ENCODE results near the gene CT45A5.
"Not testable (repeated sequence)": the region's sequence is repeated elsewhere in the genome, so short reads cannot be mapped to it uniquely, and the experiment has no call there.

Gene CT45A5

GRCh38 chrX:135785403-135785802 is at the start of gene CT45A5:
Gene CT45A5, minus strand, starts transcription at chrX:135785503. Its CDS starts 3,774 bp downstream, at chrX:135781729.
- not testable (repeated sequence) for H3K27ac Mint-ChIP-seq; H3K9me3 Mint-ChIP-seq; H3K4me3 Mint-ChIP-seq; H3K27me3 Mint-ChIP-seq; H3K4me1 Mint-ChIP-seq (ENCODE audit: low read depth); H3K36me3 Mint-ChIP-seq (ENCODE audit: low read depth)

- H3K9me3 Mint-ChIP-seq; H3K27me3 Mint-ChIP-seq; H3K27ac Mint-ChIP-seq; H3K4me3 Mint-ChIP-seq; H3K4me1 Mint-ChIP-seq (ENCODE audit: low read depth); H3K36me3 Mint-ChIP-seq (ENCODE audit: low read depth): not testable (repeated sequence)
These were observed 34.6 kb upstream of the CT45A5 start, which contains the start of gene CT45A2 for GRCh38 chrX:135819912-135820311. Gene CT45A2, minus strand, starts transcription at chrX:135820012. Its CDS starts 3,747 bp downstream, at chrX:135816265.

- H3K36me3 Mint-ChIP-seq (ENCODE audit: low read depth); H3K27me3 Mint-ChIP-seq; H3K27ac Mint-ChIP-seq; H3K4me1 Mint-ChIP-seq (ENCODE audit: low read depth); H3K9me3 Mint-ChIP-seq; H3K4me3 Mint-ChIP-seq: not testable (repeated sequence)
These were observed 17.4 kb upstream of the CT45A5 start, which contains the start of gene CT45A6 for GRCh38 chrX:135802687-135803086. Gene CT45A6, minus strand, starts transcription at chrX:135802787. Its CDS starts 3,794 bp downstream, at chrX:135798993.

- H3K36me3 Mint-ChIP-seq (ENCODE audit: low read depth); H3K27me3 Mint-ChIP-seq; H3K4me3 Mint-ChIP-seq; H3K9me3 Mint-ChIP-seq; H3K27ac Mint-ChIP-seq; H3K4me1 Mint-ChIP-seq (ENCODE audit: low read depth): not testable (repeated sequence)
These were observed 17.2 kb downstream of the CT45A5 start, which contains the start of gene CT45A3 for GRCh38 chrX:135768091-135768490. Gene CT45A3, minus strand, starts transcription at chrX:135768191. Its CDS starts 3,747 bp downstream, at chrX:135764444.

GRCh38 chrX:135744739-135745138 is 40.6 kb downstream of the CT45A5 start:
- not testable (repeated sequence) for H3K4me1 Mint-ChIP-seq (ENCODE audit: low read depth); H3K36me3 Mint-ChIP-seq (ENCODE audit: low read depth); H3K9me3 Mint-ChIP-seq; H3K27ac Mint-ChIP-seq; H3K4me3 Mint-ChIP-seq; H3K27me3 Mint-ChIP-seq

- Mint-ChIP-seq H3K36me3 (ENCODE audit: low read depth) (no peaks in the 10 kb centered on the region), H3K4me1 (ENCODE audit: low read depth) (no peaks in the 10 kb centered on the region), H3K27me3 (no peaks in the 10 kb centered on the region), H3K4me3 (no peak overlapping the region), H3K27ac (no peak overlapping the region), H3K9me3 (no peaks in the 10 kb centered on the region)
These were observed 44.0 kb downstream of the CT45A5 start for GRCh38 chrX:135741192-135741715.

- Mint-ChIP-seq H3K4me3 (no peak overlapping the region), H3K27me3 (no peaks in the 10 kb centered on the region)
These were observed 44.6 kb downstream of the CT45A5 start for GRCh38 chrX:135740681-135741149.

GRCh38 chrX:135737366-135738071 is 47.8 kb downstream of the CT45A5 start:
- Mint-ChIP-seq H3K4me3 (no peak overlapping the region), H3K9me3 (no peaks in the 10 kb centered on the region), H3K27me3 (no peaks in the 10 kb centered on the region), H3K36me3 (ENCODE audit: low read depth) (no peaks in the 10 kb centered on the region), H3K4me1 (ENCODE audit: low read depth) (no peaks in the 10 kb centered on the region), H3K27ac (no peak overlapping the region)

More at GRCh38 chrX:135740681-135741149, 44.6 kb downstream of the CT45A5 start:
- no peaks in the 10 kb centered on the region for H3K36me3 Mint-ChIP-seq (ENCODE audit: low read depth)
- H3K27ac Mint-ChIP-seq: no peak overlapping the region
- no peaks in the 10 kb centered on the region for H3K9me3 Mint-ChIP-seq
- no peaks in the 10 kb centered on the region for H3K4me1 Mint-ChIP-seq (ENCODE audit: low read depth)

- H3K27me3 Mint-ChIP-seq; H3K4me1 Mint-ChIP-seq (ENCODE audit: low read depth); H3K4me3 Mint-ChIP-seq; H3K9me3 Mint-ChIP-seq; H3K27ac Mint-ChIP-seq; H3K36me3 Mint-ChIP-seq (ENCODE audit: low read depth): not testable (repeated sequence)
These were observed 50.6 kb downstream of the CT45A5 start for GRCh38 chrX:135734666-135735065.
